ENCODE data around the gene SNED1.
A peak's percentile ranks its signal among the peaks of the same experiment; 100 is the strongest.

GRCh38 chr2:241102239-241102803, 103.9 kb downstream of the SNED1 start, which contains the start of gene MTERF4:
- TF ChIP-seq CTCF (IDR thresholded peaks at IDR 0.05 in 2 of 3, conservative IDR thresholded peaks at IDR 0.05 in 1 of 3; ENCODE audit: insufficient read depth in 2 of 3, low read depth in 1 of 3, low read length in 3 of 3) (no peak), CBX2 (IDR thresholded peaks at IDR 0.05; ENCODE audit: insufficient read depth, low read length, poor library complexity, severe bottlenecking) (no peak), RAD21 (CRISPR knock-in tag; conservative IDR thresholded peaks at IDR 0.05 in 1 of 2, IDR thresholded peaks at IDR 0.05 in 1 of 2) (no peak), NR1H2 (CRISPR knock-in tag; IDR thresholded peaks at IDR 0.05) (no peak), TCF7 (IDR thresholded peaks at IDR 0.05; ENCODE audit: borderline replicate concordance) (no peak), MAFG (tag; conservative IDR thresholded peaks at IDR 0.05) (no peak), ZFP36 (IDR thresholded peaks at IDR 0.05; ENCODE audit: low read depth, low read length, partially characterized antibody) (no peak), AFF1 (IDR thresholded peaks at IDR 0.05; ENCODE audit: low read depth in 1 of 2, partially characterized antibody in 2 of 2) (no peak), EGR1 (conservative IDR thresholded peaks at IDR 0.05) (peak; percentile 29; the same call in 1 of the 2 replicates)
